ENCODE data around the gene DUOX1. TPM values are rescaled to one million over a fixed set of nuclear protein-coding genes. Genes with fewer than 3 reads are reported as not detected.

Gene DUOX1
- total and polyA plus RNA-seq, 4 donors: 0.02 to 0.94 (median 0.08) TPM; not detected in 1

GRCh38 chr15:45131510-45131909 lies 1.7 kb downstream of the DUOX1 start:
- WGBS: 55% methylated on average over 3 of the region's 3 CpGs
- Histone ChIP-seq H3K9me3 (ENCODE audit: control insufficient read depth in 4 of 4, low read length in 3 of 4) (no peaks in the 10 kb centered on the region), H3K4me1 (ENCODE audit: control insufficient read depth in 4 of 4, insufficient read depth in 4 of 4, low read length in 3 of 4) (peaks cover 0 to 6% (median 2%) of the 10 kb centered on the region in 4 donors), H3K4me3 (ENCODE audit: low read depth in 1 of 3, low read length in 3 of 3) (no peak overlapping the region), H3K27me3 (ENCODE audit: control insufficient read depth in 4 of 4, insufficient read depth in 4 of 4, low read length in 3 of 4) (peaks cover 0 to 12% (median 3%) of the 10 kb centered on the region in 4 donors), H3K27ac (ENCODE audit: low read depth in 1 of 2, low read length in 2 of 2) (no peak overlapping the region), H3K9ac (ENCODE audit: low read depth in 1 of 2, low read length in 2 of 2) (no peak overlapping the region), H3K36me3 (ENCODE audit: control insufficient read depth in 4 of 4, insufficient read depth in 3 of 4, low read depth in 1 of 4, low read length in 3 of 4) (no peaks in the 10 kb centered on the region)
- TF ChIP-seq FOXA2 (IDR thresholded peaks at IDR 0.05) (no peak), YY1 (IDR thresholded peaks at IDR 0.05) (no peak), NR2F2 (IDR thresholded peaks at IDR 0.05) (no peak), EGR1 (IDR thresholded peaks at IDR 0.05; ENCODE audit: low read depth in 2 of 2) (no peak), FOXA1 (IDR thresholded peaks at IDR 0.05) (no peak), CTCF (IDR thresholded peaks at IDR 0.05; ENCODE audit: low read depth, low read length, missing input control) (no peak), JUND (IDR thresholded peaks at IDR 0.05) (no peak), RAD21 (IDR thresholded peaks at IDR 0.05) (no peak), TAF1 (conservative IDR thresholded peaks at IDR 0.05) (no peak), HNF4A (conservative IDR thresholded peaks at IDR 0.05) (no peak), RXRA (IDR thresholded peaks at IDR 0.05) (no peak), SP1 (IDR thresholded peaks at IDR 0.05) (no peak), REST (IDR thresholded peaks at IDR 0.05) (no peak), MAX (IDR thresholded peaks at IDR 0.05) (no peak), HNF4G (IDR thresholded peaks at IDR 0.05) (no peak), ZBTB33 (IDR thresholded peaks at IDR 0.05) (no peak)
- TF ChIP-seq, protein P1, sequence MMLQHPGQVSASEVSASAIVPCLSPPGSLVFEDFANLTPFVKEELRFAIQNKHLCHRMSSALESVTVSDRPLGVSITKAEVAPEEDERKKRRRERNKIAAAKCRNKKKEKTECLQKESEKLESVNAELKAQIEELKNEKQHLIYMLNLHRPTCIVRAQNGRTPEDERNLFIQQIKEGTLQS (IDR thresholded peaks at IDR 0.05): no peak
- no peak for DNase-seq (ENCODE audit: low spot score)
